CD4-positive, alpha-beta T cell (primary cell): ENCODE measurements around the gene RNF44. TPM values are rescaled to one million over a fixed set of nuclear protein-coding genes. Genes with fewer than 3 reads are reported as not detected.

Experiments used
- ATAC-seq: fragments of 200-7000 bp; cut with Tn5 transposase; one replicate; pipeline ENCODE4 v1.10.0; 2022; ENCODE audit warnings: mild to moderate bottlenecking; ENCODE audit not compliant: poor library complexity
- CTCF ChIA-PET: fragments of 350-600 bp; sonication (Branson Sonifier 250); formaldehyde crosslinking; loops from one replicate; lab custom pipeline; 2021; ENCODE audit warnings: antibody characterized with exemption, inconsistent platforms; lab: Charles Lee
- POLR2A ChIA-PET: fragments of 350-600 bp; sonication (Branson Sonifier 250); formaldehyde crosslinking; loops from one replicate; lab custom pipeline; 2021; ENCODE audit warnings: antibody characterized with exemption, inconsistent platforms; lab: Charles Lee
- DNase-seq, 14 experiments: peaks; one replicate each; pipeline ENCODE4 v3.0.0-alpha.2; 2013 to 2020; ENCODE audit warnings: mixed read lengths in 2 of 14
- H3K27ac ChIP-seq, 2 donors: one replicate each; pipeline versions ENCODE4 v1.5.1 to v1.7.0; 2013; ENCODE audit warnings: low read length in 2 of 2, low read depth in 1 of 2, mild to moderate bottlenecking in 1 of 2
- H3K27me3 ChIP-seq, 2 experiments: 1 replicate in 1 of 2; 2 replicates in 1 of 2; pipeline versions ENCODE4 v1.6.1 to v1.7.0; 2013; ENCODE audit warnings: low read length in 2 of 2, control low read depth in 1 of 2, mild to moderate bottlenecking in 1 of 2, moderate library complexity in 1 of 2; ENCODE audit not compliant: insufficient read depth in 2 of 2, control insufficient read depth in 1 of 2
- H3K36me3 ChIP-seq: one replicate; pipeline ENCODE4 v1.6.1; 2013; ENCODE audit warnings: low read length, control low read depth; ENCODE audit not compliant: insufficient read depth
- H3K4me1 ChIP-seq: one replicate; pipeline ENCODE4 v1.6.1; 2013; ENCODE audit warnings: low read length, control low read depth; ENCODE audit not compliant: insufficient read depth
- H3K4me3 ChIP-seq: one replicate; pipeline ENCODE4 v1.5.1; 2013; ENCODE audit warnings: mild to moderate bottlenecking, low read length, moderate library complexity
- H3K9me3 ChIP-seq, 2 experiments: 1 replicate in 1 of 2; 2 replicates in 1 of 2; pipeline versions ENCODE4 v1.6.1 to v1.7.0; 2013; ENCODE audit warnings: low read length in 2 of 2, mild to moderate bottlenecking in 2 of 2, control low read depth in 1 of 2, moderate library complexity in 1 of 2; ENCODE audit not compliant: control insufficient read depth in 1 of 2, insufficient read depth in 1 of 2
- H3K27ac Mint-ChIP-seq: one replicate; pipeline ENCODE4 v1.8.0; 2020; ENCODE audit warnings: mixed read lengths
- H3K27me3 Mint-ChIP-seq: one replicate; pipeline ENCODE4 v1.8.0; 2021; ENCODE audit warnings: mixed read lengths
- H3K36me3 Mint-ChIP-seq: one replicate; pipeline ENCODE4 v1.8.0; 2021; ENCODE audit warnings: low read depth, mixed read lengths
- H3K4me1 Mint-ChIP-seq: one replicate; pipeline ENCODE4 v1.8.0; 2021; ENCODE audit warnings: low read depth, mixed read lengths
- H3K4me3 Mint-ChIP-seq: one replicate; pipeline ENCODE4 v1.8.0; 2020; ENCODE audit warnings: mild to moderate bottlenecking, mixed read lengths
- H3K9me3 Mint-ChIP-seq: one replicate; pipeline ENCODE4 v1.8.0; 2020; ENCODE audit warnings: mixed read lengths
- CTCF ChIP-seq: fragments of 200-600 bp; IDR thresholded peaks from one replicate; pipeline ENCODE4 v1.8.0; 2022; ENCODE audit warnings: antibody characterized with exemption, mild to moderate bottlenecking
- intact Hi-C, 2 experiments: fragments of 100-400 bp; cut with DNase I in 1 of 2; cut with micrococcal nuclease in 1 of 2; formaldehyde crosslinking; loops; one replicate each; pipeline versions ENCODE4 v1.15.1 to v1.9.0; 2023 to 2025; cut with DNase I, micrococcal nuclease
- total RNA-seq, 174 experiments: library from RNA in 2 of 174; stranded (reverse) in 2 of 174; gene quantifications; one replicate each; pipeline ENCODE4 v1.2.3 and lab custom pipeline; 2021 to 2026

RNF44 gene
- total RNA-seq, 2 experiments from 2014 or later: 208 to 217 TPM

- H3K27ac Mint-ChIP-seq: no peak overlapping the region
These were observed 36.7 kb downstream of the RNF44 start for GRCh38 chr5:176500511-176500910.

GRCh38 chr5:176499273-176499672, 37.9 kb downstream of the RNF44 start:
- H3K27me3 Mint-ChIP-seq: no peaks in the 10 kb centered on the region
- H3K4me3 ChIP-seq: no peak overlapping the region
- no peak overlapping the region for H3K27ac Mint-ChIP-seq
- no peaks in the 10 kb centered on the region for H3K9me3 Mint-ChIP-seq
- peaks cover 83% of the 10 kb centered on the region for H3K36me3 ChIP-seq
- ChIA-PET CTCF (interaction anchor here (1.2 kb wide), 1 partner anchor 44 kb away, joined by 3 read pairs; no protein-coding TSS in a partner anchor), POLR2A (interaction anchor here (0.6 kb wide), 1 partner anchor 37 kb away, joined by 3 read pairs; no protein-coding TSS in a partner anchor)
- peaks cover 88% of the 10 kb centered on the region for H3K36me3 Mint-ChIP-seq
- H3K4me1 Mint-ChIP-seq: no peaks in the 10 kb centered on the region
- no peaks in the 10 kb centered on the region for H3K27me3 ChIP-seq
- no peaks in the 10 kb centered on the region for H3K4me1 ChIP-seq
- ATAC-seq: no peak
- H3K9me3 ChIP-seq: no peaks in the 10 kb centered on the region
- TF ChIP-seq CTCF: no peak
- DNase-seq: no peak
- H3K4me3 Mint-ChIP-seq: no peak overlapping the region
- H3K27ac ChIP-seq: no peak overlapping the region
- intact Hi-C loops: loop anchor here in 1 of 2 experiments (5.0 kb wide), 1 partner anchor 47 kb away; no protein-coding TSS in a partner anchor

More at GRCh38 chr5:176500511-176500910, 36.7 kb downstream of the RNF44 start:
- H3K9me3 ChIP-seq: no peaks in the 10 kb centered on the region
- H3K4me1 ChIP-seq: no peaks in the 10 kb centered on the region
- no peak overlapping the region for H3K4me3 ChIP-seq
- H3K36me3 Mint-ChIP-seq: peaks cover 88% of the 10 kb centered on the region
- H3K4me3 Mint-ChIP-seq: no peak overlapping the region
- DNase-seq: no peak
- H3K27me3 ChIP-seq: no peaks in the 10 kb centered on the region
- no peaks in the 10 kb centered on the region for H3K27me3 Mint-ChIP-seq
- TF ChIP-seq CTCF: no peak
- no peak overlapping the region for H3K27ac ChIP-seq
- ATAC-seq: no peak
- H3K4me1 Mint-ChIP-seq: no peaks in the 10 kb centered on the region
- H3K36me3 ChIP-seq: peaks cover 79% of the 10 kb centered on the region
- POLR2A ChIA-PET: no interaction called here
- no peaks in the 10 kb centered on the region for H3K9me3 Mint-ChIP-seq
- CTCF ChIA-PET: no interaction called here
- intact Hi-C loops: loop anchor here in 1 of 2 experiments (5.0 kb wide), 1 partner anchor 42 kb away; no protein-coding TSS in a partner anchor

GRCh38 chr5:176497852-176498251, 39.4 kb downstream of the RNF44 start:
- Histone ChIP-seq H3K9me3 (no peaks in the 10 kb centered on the region), H3K27me3 (no peaks in the 10 kb centered on the region), H3K36me3 (peaks cover 88% of the 10 kb centered on the region), H3K4me1 (no peaks in the 10 kb centered on the region), H3K4me3 (no peak overlapping the region), H3K27ac (no peak overlapping the region)
- POLR2A ChIA-PET: no interaction called here
- intact Hi-C loops: loop anchor here in 1 of 2 experiments (5.0 kb wide), 1 partner anchor 46 kb away; no protein-coding TSS in a partner anchor
- no peak for DNase-seq
- H3K27ac Mint-ChIP-seq: no peak overlapping the region
- CTCF ChIA-PET: no interaction called here
- no peaks in the 10 kb centered on the region for H3K27me3 Mint-ChIP-seq
- H3K4me3 Mint-ChIP-seq: no peak overlapping the region
- TF ChIP-seq CTCF: no peak
- H3K4me1 Mint-ChIP-seq: no peaks in the 10 kb centered on the region
- peaks cover 89% of the 10 kb centered on the region for H3K36me3 Mint-ChIP-seq
- ATAC-seq: no peak
- H3K9me3 Mint-ChIP-seq: no peaks in the 10 kb centered on the region
